Psoas muscle (tissue), 8 donors: ENCODE data around the gene PPP1R18. TPM values are rescaled to one million over a fixed set of nuclear protein-coding genes. Genes with fewer than 3 reads are reported as not detected.
"Not testable (repeated sequence)": the region's sequence is repeated elsewhere in the genome, so short reads cannot be mapped to it uniquely, and the experiment has no call there.

Experiments used
- ATAC-seq, 4 donors: fragments of 200-7000 bp; cut with Tn5 transposase; one replicate each; pipeline ENCODE4 v1.9.1; 2020; ENCODE audit warnings: moderate library complexity in 3 of 4, mild to moderate bottlenecking in 2 of 4
- DNase-seq, 2 donors: peaks; one replicate each; pipeline ENCODE4 v3.0.0-alpha.2; 2020
- H3K27ac ChIP-seq: fragments of 200-600 bp; one replicate; pipeline ENCODE4 v1.8.0; 2022
- H3K27me3 ChIP-seq, 3 donors: fragments of 200-600 bp in 1 of 3; one replicate each; pipeline versions ENCODE4 v1.6.1 to v1.8.0; 2013 to 2022; ENCODE audit warnings: low read length in 2 of 3, mild to moderate bottlenecking in 2 of 3, moderate library complexity in 1 of 3; ENCODE audit not compliant: insufficient read depth in 3 of 3
- H3K36me3 ChIP-seq, 2 donors: fragments of 200-600 bp in 1 of 2; one replicate each; pipeline versions ENCODE4 v1.6.1 to v1.8.0; 2013 to 2022; ENCODE audit warnings: low read depth in 1 of 2, mild to moderate bottlenecking in 1 of 2, moderate library complexity in 1 of 2; ENCODE audit not compliant: insufficient read depth in 1 of 2
- H3K4me1 ChIP-seq: fragments of 200-600 bp; one replicate; pipeline ENCODE4 v1.8.0; 2022
- H3K4me3 ChIP-seq: fragments of 200-600 bp; one replicate; pipeline ENCODE4 v1.8.0; 2022; ENCODE audit warnings: mild to moderate bottlenecking
- H3K9me3 ChIP-seq: fragments of 200-600 bp; one replicate; pipeline ENCODE4 v1.8.0; 2022
- CTCF ChIP-seq: fragments of 200-600 bp; IDR thresholded peaks from one replicate; pipeline ENCODE4 v1.8.0; 2022; ENCODE audit warnings: antibody characterized with exemption
- WGBS, 3 donors: extraction: QIAGEN DNeasy Blood & Tissue Kit; methylation state at CpG; one replicate each; pipeline versions ENCODE4 v1.1.6 to v1.1.7; 2013; 5-methylcytosine and 5-hydroxymethylcytosine counted together
- intact Hi-C, 2 donors: fragments of 100-400 bp; cut with DNase I; formaldehyde crosslinking; loops; one replicate each; pipeline versions ENCODE4 v1.11.0 to v1.14.2; 2022
- polyA plus RNA-seq, 3 donors: library from polyadenylated mRNA; stranded (reverse); fragments of 200-250 nt; gene quantifications; one replicate each; pipeline ENCODE4 v1.2.3, GENCODE V29; 2013
- total RNA-seq, 4 donors: library from RNA; stranded (reverse); fragmentation: NEBNext Ultra II Directional in 2 of 4; extraction: Animal tissue kit (Norgen Biotek cat#: 25700) in 2 of 4; gene quantifications; one replicate each; pipeline versions ENCODE4 v1.2.1 to v1.2.4, GENCODE V29; 2021 to 2023
- donor health status: healthy with polysubstance abuse.
- donor health status: DM: no; HTN: no; CAD: no; lungs with moderate emphysema.
- donor health status: Bipolar disorder and iron deficiency.
- donor health status: healthy.
- donor health status: DM: yes; HTN: yes; CAD: no.
- donor health status: DM: no; HTN: no; CAD: no.
- donor health status: DM: no; HTN: no; CAD: no.
- donor health status: DM: yes; HTN: yes; CAD: no.

The PPP1R18 gene
- total and polyA plus RNA-seq, 7 donors: 6.7 to 39.7 (median 15.6) TPM

GRCh38 chr6:30725713-30726505 lies 39.5 kb upstream of the PPP1R18 start:
- DNase-seq (no peak), ATAC-seq (no peak)
- intact Hi-C loops: loop anchor here in 1 of 2 donors (1.0 to 10.0 kb wide), 2 partner anchors 12 to 181 kb away; no protein-coding TSS in a partner anchor
- Histone ChIP-seq H3K27ac (peak overlapping the region; percentile 46), H3K9me3 (no peaks in the 10 kb centered on the region), H3K4me3 (no peak overlapping the region), H3K4me1 (peaks cover 16% of the 10 kb centered on the region), H3K27me3 (no peaks in the 10 kb centered on the region), H3K36me3 (peaks cover 16 to 85% of the 10 kb centered on the region in 2 donors)
- TF ChIP-seq CTCF: no peak
- 51 to 66% (median 52%) methylated on average over 3 of the region's 3 CpGs for WGBS, 3 donors

GRCh38 chr6:30724906-30725667 lies 38.6 kb upstream of the PPP1R18 start:
- ATAC-seq: no peak

GRCh38 chr6:30723843-30724741 lies 37.6 kb upstream of the PPP1R18 start:
- H3K27ac ChIP-seq: peak overlapping the region; percentile 46
- H3K4me1 ChIP-seq: peaks cover 22% of the 10 kb centered on the region
- H3K27me3 ChIP-seq, ATAC-seq, H3K4me3 ChIP-seq, H3K9me3 ChIP-seq, DNase-seq: not testable (repeated sequence)
- peaks cover 4 to 67% of the 10 kb centered on the region in 2 donors for H3K36me3 ChIP-seq
- intact Hi-C loops: loop anchor here in 1 of 2 donors (10.0 kb wide), 1 partner anchor 179 kb away; no protein-coding TSS in a partner anchor
- 54 to 69% (median 57%) methylated on average over 27 to 29 of the region's 29 CpGs for WGBS, 3 donors

More at GRCh38 chr6:30724906-30725667, 38.6 kb upstream of the PPP1R18 start:
- no peak for TF ChIP-seq CTCF
- no peak overlapping the region for H3K4me3 ChIP-seq
- no peaks in the 10 kb centered on the region for H3K27me3 ChIP-seq
- no peak for DNase-seq
- intact Hi-C loops: loop anchor here in 1 of 2 donors (1.0 to 10.0 kb wide), 2 partner anchors 13 to 180 kb away; no protein-coding TSS in a partner anchor
- H3K4me1 ChIP-seq: peaks cover 16% of the 10 kb centered on the region
- H3K36me3 ChIP-seq: peaks cover 9 to 77% of the 10 kb centered on the region in 2 donors
- H3K27ac ChIP-seq: peak overlapping the region; percentile 46
- WGBS, 3 donors: 36 to 45% (median 38%) methylated on average over 6 of the region's 6 CpGs
- H3K9me3 ChIP-seq: no peaks in the 10 kb centered on the region

GRCh38 chr6:30723159-30723842 lies 36.9 kb upstream of the PPP1R18 start:
- H3K4me3 ChIP-seq, H3K9me3 ChIP-seq, DNase-seq, ATAC-seq, H3K27me3 ChIP-seq: not testable (repeated sequence)
- WGBS, 3 donors: 58 to 70% (median 63%) methylated on average over 15 to 16 of the region's 16 CpGs
- Histone ChIP-seq H3K36me3 (peaks cover 4 to 59% of the 10 kb centered on the region in 2 donors), H3K4me1 (peaks cover 25% of the 10 kb centered on the region), H3K27ac (peak overlapping the region; percentile 46)
- intact Hi-C loops: loop anchor here in 1 of 2 donors (10.0 kb wide), 1 partner anchor 178 kb away; no protein-coding TSS in a partner anchor
